HepG2 (cell line): ENCODE data around the gene YAP1. TPM values are rescaled to one million over a fixed set of nuclear protein-coding genes. Genes with fewer than 3 reads are reported as not detected.
A peak's percentile ranks its signal among the peaks of the same experiment; 100 is the strongest.

Source experiments
- CCDC6 ChIP-seq: sonication (generic); formaldehyde crosslinking; IDR thresholded peaks from 2 replicates; pipeline ENCODE4 v1.8.1; 2022; ENCODE audit warnings: mild to moderate bottlenecking, missing genetic modification reagents, moderate library complexity
- FOXA3 ChIP-seq: IDR thresholded peaks from 2 replicates; pipeline ENCODE4 v1.6.1; 2016; ENCODE audit warnings: missing genetic modification reagents, missing compliant biosample characterization
- MEF2D ChIP-seq: sonication (generic); formaldehyde crosslinking; IDR thresholded peaks from 2 replicates; pipeline ENCODE4 v1.5.1; 2020; ENCODE audit warnings: mild to moderate bottlenecking, missing genetic modification reagents
- PBX2 ChIP-seq: IDR thresholded peaks from 2 replicates; pipeline ENCODE4 v1.6.1; 2016; ENCODE audit warnings: control low read depth
- POLR2A ChIP-seq, 2 experiments: IDR thresholded peaks; 2 replicates each; pipeline ENCODE4 v1.6.1; 2011; ENCODE audit warnings: low read depth in 2 of 2, low read length in 2 of 2, mild to moderate bottlenecking in 1 of 2, moderate library complexity in 1 of 2; ENCODE audit not compliant: insufficient read depth in 1 of 2
- PRDM15 ChIP-seq: sonication (generic); formaldehyde crosslinking; IDR thresholded peaks from 2 replicates; pipeline ENCODE4 v1.4.0; 2020; ENCODE audit warnings: missing genetic modification reagents
- RXRB ChIP-seq: IDR thresholded peaks from 2 replicates; pipeline ENCODE4 v1.6.1; 2016; ENCODE audit warnings: borderline replicate concordance, missing genetic modification reagents, missing compliant biosample characterization
- SIX4 ChIP-seq: sonication (generic); formaldehyde crosslinking; IDR thresholded peaks from 2 replicates; pipeline ENCODE4 v1.4.0; 2020; ENCODE audit warnings: missing genetic modification reagents
- SMC3 ChIP-seq: IDR thresholded peaks from 2 replicates; pipeline ENCODE4 v1.6.1; 2011; ENCODE audit warnings: low read length, improper control_type of control experiment
- SP140L ChIP-seq: sonication (generic); formaldehyde crosslinking; IDR thresholded peaks from 2 replicates; pipeline ENCODE4 v1.4.0; 2020; ENCODE audit warnings: missing genetic modification reagents, borderline replicate concordance
- TARDBP ChIP-seq: sonication (generic); formaldehyde crosslinking; IDR thresholded peaks from 2 replicates; pipeline ENCODE4 v1.8.0; 2022; ENCODE audit warnings: mild to moderate bottlenecking, missing genetic modification reagents
- THAP8 ChIP-seq: sonication (generic); formaldehyde crosslinking; IDR thresholded peaks from 2 replicates; pipeline ENCODE4 v1.5.1; 2020; ENCODE audit warnings: missing genetic modification reagents, mild to moderate bottlenecking, borderline replicate concordance
- TMF1 ChIP-seq: sonication (generic); formaldehyde crosslinking; IDR thresholded peaks from 2 replicates; pipeline ENCODE4 v1.8.1; 2022; ENCODE audit warnings: low read depth, missing genetic modification reagents
- ZBTB21 ChIP-seq: sonication (generic); formaldehyde crosslinking; IDR thresholded peaks from 2 replicates; pipeline ENCODE4 v1.4.0; 2020; ENCODE audit warnings: missing genetic modification reagents
- ZNF354B ChIP-seq: sonication (generic); formaldehyde crosslinking; IDR thresholded peaks from 2 replicates; pipeline ENCODE4 v1.8.0; 2022; ENCODE audit warnings: mild to moderate bottlenecking, missing genetic modification reagents
- ZNF749 ChIP-seq: sonication (generic); formaldehyde crosslinking; IDR thresholded peaks from 2 replicates; pipeline ENCODE4 v1.8.0; 2022; ENCODE audit warnings: mild to moderate bottlenecking, missing genetic modification reagents, moderate library complexity, borderline replicate concordance
- ZNF761 ChIP-seq: sonication (generic); formaldehyde crosslinking; conservative IDR thresholded peaks from 2 replicates; pipeline ENCODE4 v1.4.0; 2020; ENCODE audit warnings: mild to moderate bottlenecking, missing genetic modification reagents
- ZNF766 ChIP-seq: sonication (generic); formaldehyde crosslinking; IDR thresholded peaks from 2 replicates; pipeline ENCODE4 v1.5.0; 2020; ENCODE audit warnings: missing genetic modification reagents, borderline replicate concordance
- ZNF781 ChIP-seq: sonication (generic); formaldehyde crosslinking; IDR thresholded peaks from 2 replicates; pipeline ENCODE4 v1.5.1; 2020; ENCODE audit warnings: borderline replicate concordance, mild to moderate bottlenecking, missing genetic modification reagents; ENCODE audit errors: not compliant biosample characterization
- ZSCAN12 ChIP-seq: sonication (generic); formaldehyde crosslinking; IDR thresholded peaks from 2 replicates; pipeline ENCODE4 v1.9.0; 2021; ENCODE audit warnings: mild to moderate bottlenecking, missing genetic modification reagents
- polyA plus RNA-seq, 8 experiments: library from polyadenylated mRNA; depleted of rRNA in 3 of 8; stranded (reverse) in 7 of 8; unstranded in 1 of 8; fragments of >200 nt; fragmentation: Illumina TruSeq in 4 of 8; extraction: Trizol in 4 of 8; gene quantifications; 2 replicates each; pipeline versions ENCODE4 v1.2.1 to v1.2.3, GENCODE V29; 2011 to 2016; ENCODE audit warnings: low read depth in 4 of 8, missing spikeins in 1 of 8, mixed read lengths in 1 of 8; ENCODE audit not compliant: insufficient read depth in 1 of 8
- total RNA-seq, 5 experiments: library from RNA; depleted of rRNA; stranded (reverse); fragments of >200 nt; fragmentation: Illumina TruSeq; extraction: Trizol; gene quantifications; 2 replicates each; pipeline ENCODE4 v1.2.3, GENCODE V29; 2016; ENCODE audit warnings: low read depth in 1 of 5
- TF ChIP-seq, protein P1 (sequence below): sonication (generic); formaldehyde crosslinking; conservative IDR thresholded peaks from 2 replicates; pipeline ENCODE4 v1.8.0; 2022; ENCODE audit warnings: mild to moderate bottlenecking, moderate library complexity, missing genetic modification reagents
- TF ChIP-seq, protein P2 (sequence below): sonication (generic); formaldehyde crosslinking; IDR thresholded peaks from 2 replicates; pipeline ENCODE4 v1.5.0; 2020; ENCODE audit warnings: mild to moderate bottlenecking, missing genetic modification reagents, moderate library complexity

The YAP1 gene
- total and polyA plus RNA-seq, 2 of the 13 experiments (the other 11 are each of a cell fraction or from before 2014, with no cell fraction given), result 59.5 to 91.0 TPM

DNA sequence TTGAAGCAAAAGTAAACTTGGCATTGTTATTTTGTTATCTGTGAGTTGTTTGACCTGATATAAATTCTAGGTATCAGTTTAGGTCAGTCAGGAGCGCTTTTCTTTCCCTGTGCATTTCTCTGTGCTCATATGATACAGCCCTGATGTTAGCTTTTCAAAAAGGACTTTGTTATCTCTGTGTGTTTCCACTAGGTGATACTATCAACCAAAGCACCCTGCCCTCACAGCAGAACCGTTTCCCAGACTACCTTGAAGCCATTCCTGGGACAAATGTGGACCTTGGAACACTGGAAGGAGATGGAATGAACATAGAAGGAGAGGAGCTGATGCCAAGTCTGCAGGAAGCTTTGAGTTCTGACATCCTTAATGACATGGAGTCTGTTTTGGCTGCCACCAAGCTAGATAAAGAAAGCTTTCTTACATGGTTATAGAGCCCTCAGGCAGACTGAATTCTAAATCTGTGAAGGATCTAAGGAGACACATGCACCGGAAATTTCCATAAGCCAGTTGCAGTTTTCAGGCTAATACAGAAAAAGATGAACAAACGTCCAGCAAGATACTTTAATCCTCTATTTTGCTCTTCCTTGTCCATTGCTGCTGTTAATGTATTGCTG lies 119.4 kb downstream of the YAP1 start (continued):
- TF ChIP-seq PBX2 (no peak), CCDC6 (CRISPR knock-in tag) (no peak), THAP8 (no peak), TARDBP (CRISPR knock-in tag) (0 out of 2 replicates have a peak, but pooled peaks have one; percentile 22), ZNF761 (CRISPR knock-in tag) (no peak), TMF1 (CRISPR knock-in tag) (no peak), ZNF766 (no peak), POLR2A (IDR thresholded peaks at IDR 0.05; ENCODE audit: insufficient read depth in 1 of 2, low read depth in 2 of 2, low read length in 2 of 2) (no peak), SP140L (CRISPR knock-in tag) (no peak), ZNF749 (CRISPR knock-in tag) (no peak), ZBTB21 (CRISPR knock-in tag) (no peak), MEF2D (no peak), PRDM15 (CRISPR knock-in tag) (no peak), SMC3 (peak; percentile 42; the same call in 1 of the 2 replicates), ZNF354B (CRISPR knock-in tag) (no peak), FOXA3 (CRISPR knock-in tag) (0 out of 2 replicates have a peak, but pooled peaks have one; percentile 25), SIX4 (CRISPR knock-in tag) (no peak), ZNF781 (CRISPR knock-in tag) (no peak), ZSCAN12 (CRISPR knock-in tag) (no peak), RXRB (CRISPR knock-in tag) (peak; percentile 22; the same call in 1 of the 2 replicates)
- TF ChIP-seq, protein P1, sequence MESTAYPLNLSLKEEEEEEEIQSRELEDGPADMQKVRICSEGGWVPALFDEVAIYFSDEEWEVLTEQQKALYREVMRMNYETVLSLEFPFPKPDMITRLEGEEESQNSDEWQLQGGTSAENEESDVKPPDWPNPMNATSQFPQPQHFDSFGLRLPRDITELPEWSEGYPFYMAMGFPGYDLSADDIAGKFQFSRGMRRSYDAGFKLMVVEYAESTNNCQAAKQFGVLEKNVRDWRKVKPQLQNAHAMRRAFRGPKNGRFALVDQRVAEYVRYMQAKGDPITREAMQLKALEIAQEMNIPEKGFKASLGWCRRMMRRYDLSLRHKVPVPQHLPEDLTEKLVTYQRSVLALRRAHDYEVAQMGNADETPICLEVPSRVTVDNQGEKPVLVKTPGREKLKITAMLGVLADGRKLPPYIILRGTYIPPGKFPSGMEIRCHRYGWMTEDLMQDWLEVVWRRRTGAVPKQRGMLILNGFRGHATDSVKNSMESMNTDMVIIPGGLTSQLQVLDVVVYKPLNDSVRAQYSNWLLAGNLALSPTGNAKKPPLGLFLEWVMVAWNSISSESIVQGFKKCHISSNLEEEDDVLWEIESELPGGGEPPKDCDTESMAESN (CRISPR knock-in tag), result 0 out of 2 replicates have a peak, but pooled peaks have one; percentile 23
- TF ChIP-seq, protein P2, sequence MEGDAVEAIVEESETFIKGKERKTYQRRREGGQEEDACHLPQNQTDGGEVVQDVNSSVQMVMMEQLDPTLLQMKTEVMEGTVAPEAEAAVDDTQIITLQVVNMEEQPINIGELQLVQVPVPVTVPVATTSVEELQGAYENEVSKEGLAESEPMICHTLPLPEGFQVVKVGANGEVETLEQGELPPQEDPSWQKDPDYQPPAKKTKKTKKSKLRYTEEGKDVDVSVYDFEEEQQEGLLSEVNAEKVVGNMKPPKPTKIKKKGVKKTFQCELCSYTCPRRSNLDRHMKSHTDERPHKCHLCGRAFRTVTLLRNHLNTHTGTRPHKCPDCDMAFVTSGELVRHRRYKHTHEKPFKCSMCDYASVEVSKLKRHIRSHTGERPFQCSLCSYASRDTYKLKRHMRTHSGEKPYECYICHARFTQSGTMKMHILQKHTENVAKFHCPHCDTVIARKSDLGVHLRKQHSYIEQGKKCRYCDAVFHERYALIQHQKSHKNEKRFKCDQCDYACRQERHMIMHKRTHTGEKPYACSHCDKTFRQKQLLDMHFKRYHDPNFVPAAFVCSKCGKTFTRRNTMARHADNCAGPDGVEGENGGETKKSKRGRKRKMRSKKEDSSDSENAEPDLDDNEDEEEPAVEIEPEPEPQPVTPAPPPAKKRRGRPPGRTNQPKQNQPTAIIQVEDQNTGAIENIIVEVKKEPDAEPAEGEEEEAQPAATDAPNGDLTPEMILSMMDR (CRISPR knock-in tag), result peak; percentile 68
